ENCODE measurements around the gene FNDC3B. TPM values are rescaled to one million over a fixed set of nuclear protein-coding genes. Genes with fewer than 3 reads are reported as not detected.
"Not testable (repeated sequence)": the region's sequence is repeated elsewhere in the genome, so short reads cannot be mapped to it uniquely, and the experiment has no call there.

The FNDC3B gene
- total RNA-seq, 1 donor from 2014 or later = 64.4 TPM

GRCh38 chr3:172083995-172084409 lies 44.6 kb downstream of the FNDC3B start:
- ATAC-seq (no peak), DNase-seq (no peak)
- intact Hi-C loops (cut with micrococcal nuclease) = no loop called here

DNA sequence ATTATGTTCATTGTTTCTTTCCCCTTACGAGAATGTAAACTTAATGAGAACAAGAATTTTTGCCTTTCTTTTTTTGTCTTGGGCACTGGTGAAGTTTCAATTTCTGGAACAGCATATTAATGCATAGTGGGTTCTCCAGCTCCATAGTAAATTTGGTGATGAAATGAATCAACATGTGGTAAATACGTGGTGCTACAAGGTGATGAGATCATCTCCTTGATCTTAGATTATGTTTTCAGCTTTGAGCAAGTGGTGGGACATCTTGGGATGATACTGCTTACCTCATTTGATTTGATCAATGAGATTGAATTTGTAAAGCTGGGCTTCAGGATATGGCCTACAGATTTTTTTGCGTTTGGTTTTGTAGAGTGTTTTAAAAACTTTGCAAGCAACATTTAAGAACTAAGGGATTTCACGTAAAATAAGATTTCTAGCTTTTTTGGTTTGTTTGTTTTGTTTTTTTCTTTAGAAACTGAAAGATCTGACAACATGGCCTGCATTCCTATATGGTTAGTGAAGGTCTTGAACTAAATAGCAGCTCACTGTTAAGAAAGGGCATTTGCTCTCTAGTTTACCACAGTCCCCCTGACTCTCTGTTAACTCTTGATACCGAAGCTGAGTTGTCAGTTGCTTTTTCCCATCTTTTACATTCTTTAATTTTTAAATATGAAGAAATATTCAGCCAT lies 45.6 kb downstream of the FNDC3B start:
- intact Hi-C loops (cut with micrococcal nuclease) = no loop called here

GRCh38 chr3:172085557-172085895 lies 46.1 kb downstream of the FNDC3B start:
- intact Hi-C loops (cut with micrococcal nuclease) = no loop called here
- ATAC-seq = no peak

More for the DNA sequence above, 45.6 kb downstream of the FNDC3B start:
- ATAC-seq = no peak
- DNase-seq = no peak

GRCh38 chr3:172086071-172086470 lies 46.7 kb downstream of the FNDC3B start:
- DNase-seq = no peak
- intact Hi-C loops (cut with micrococcal nuclease) = no loop called here
- ATAC-seq = no peak

More at GRCh38 chr3:172085557-172085895, 46.1 kb downstream of the FNDC3B start:
- no peak for DNase-seq

GRCh38 chr3:172087198-172087597 lies 47.8 kb downstream of the FNDC3B start:
- no peak for ATAC-seq
- intact Hi-C loops (cut with micrococcal nuclease) = no loop called here

DNA sequence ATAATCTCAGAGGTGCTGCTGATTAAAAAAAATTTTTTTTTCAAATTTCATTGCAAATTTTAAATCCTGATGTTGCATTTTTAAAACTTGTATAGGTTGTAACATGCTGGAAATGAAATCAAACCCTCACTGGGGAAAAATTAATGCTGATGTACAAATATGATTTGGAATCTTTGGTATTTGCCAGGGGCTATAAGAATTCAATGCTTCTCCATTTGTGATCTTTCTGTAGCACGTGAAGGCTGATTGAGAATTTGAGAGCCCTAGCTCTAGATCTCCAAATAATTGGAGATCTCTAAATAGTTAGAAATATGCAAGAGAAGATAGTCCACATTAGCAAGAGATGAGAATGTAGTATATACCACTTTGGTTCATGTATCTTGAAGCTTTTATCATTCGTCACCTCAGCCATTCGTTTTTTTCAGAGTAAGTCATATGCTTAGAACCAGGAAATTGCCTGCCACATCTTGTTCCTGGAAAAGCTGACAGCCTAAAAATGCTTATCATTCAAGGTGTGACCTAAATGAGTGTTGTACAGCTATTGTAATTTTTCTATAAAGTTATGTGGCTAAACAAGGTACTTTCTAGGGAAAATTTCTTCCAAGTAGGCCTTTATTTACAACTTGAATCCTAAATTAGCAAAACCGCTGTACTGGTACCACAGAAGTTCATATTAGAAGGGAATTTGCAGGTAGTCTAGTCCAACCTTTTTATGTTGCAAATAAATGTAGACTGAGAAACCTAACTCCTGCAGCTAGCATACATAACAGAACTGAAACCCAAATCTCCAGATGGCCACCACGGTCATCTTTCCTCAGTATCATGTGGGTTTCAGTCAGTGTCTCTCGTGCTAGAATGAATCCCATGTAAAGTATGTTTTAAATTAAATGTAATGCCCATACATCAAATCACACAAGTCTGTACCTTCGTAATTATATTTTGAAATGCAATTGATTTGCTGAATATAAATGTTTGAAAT lies 48.5 kb downstream of the FNDC3B start:
- intact Hi-C loops (cut with micrococcal nuclease) = no loop called here
- DNase-seq = no peak
- no peak for ATAC-seq

More at GRCh38 chr3:172087198-172087597, 47.8 kb downstream of the FNDC3B start:
- DNase-seq = no peak

DNA sequence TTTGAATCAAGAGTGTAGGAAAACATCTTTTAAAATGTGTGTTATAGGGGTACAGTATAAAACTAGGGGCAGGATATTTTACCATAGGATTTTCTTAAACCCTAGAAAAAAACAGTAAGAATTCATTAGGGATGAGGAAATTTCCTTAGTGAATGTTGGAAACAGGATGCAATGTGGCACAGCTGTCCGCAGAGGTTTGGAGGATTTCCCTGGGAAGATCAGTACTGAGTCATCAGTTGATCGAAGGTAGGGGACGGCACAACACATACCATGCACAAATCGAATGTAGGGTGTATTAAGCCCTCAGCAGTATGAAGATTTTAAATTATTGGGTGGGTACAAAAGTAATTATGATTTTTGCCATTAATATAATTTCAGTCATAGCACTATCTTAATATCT lies 49.9 kb downstream of the FNDC3B start:
- no peak for DNase-seq
- ATAC-seq = peak; percentile 26
- intact Hi-C loops (cut with micrococcal nuclease) = no loop called here

- no peak for ATAC-seq
Observed at GRCh38 chr3:172090035-172090434, 50.7 kb downstream of the FNDC3B start.

GRCh38 chr3:172092658-172093057 lies 53.3 kb downstream of the FNDC3B start:
- no peak for DNase-seq
- ATAC-seq = no peak
- intact Hi-C loops (cut with micrococcal nuclease) = loop anchor here (10.0 kb wide), 1 partner anchor 48 kb away; no protein-coding TSS in a partner anchor

More at GRCh38 chr3:172090035-172090434, 50.7 kb downstream of the FNDC3B start:
- intact Hi-C loops (cut with micrococcal nuclease) = loop anchor here (10.0 kb wide), 1 partner anchor 45 kb away; no protein-coding TSS in a partner anchor
- DNase-seq = no peak

DNA sequence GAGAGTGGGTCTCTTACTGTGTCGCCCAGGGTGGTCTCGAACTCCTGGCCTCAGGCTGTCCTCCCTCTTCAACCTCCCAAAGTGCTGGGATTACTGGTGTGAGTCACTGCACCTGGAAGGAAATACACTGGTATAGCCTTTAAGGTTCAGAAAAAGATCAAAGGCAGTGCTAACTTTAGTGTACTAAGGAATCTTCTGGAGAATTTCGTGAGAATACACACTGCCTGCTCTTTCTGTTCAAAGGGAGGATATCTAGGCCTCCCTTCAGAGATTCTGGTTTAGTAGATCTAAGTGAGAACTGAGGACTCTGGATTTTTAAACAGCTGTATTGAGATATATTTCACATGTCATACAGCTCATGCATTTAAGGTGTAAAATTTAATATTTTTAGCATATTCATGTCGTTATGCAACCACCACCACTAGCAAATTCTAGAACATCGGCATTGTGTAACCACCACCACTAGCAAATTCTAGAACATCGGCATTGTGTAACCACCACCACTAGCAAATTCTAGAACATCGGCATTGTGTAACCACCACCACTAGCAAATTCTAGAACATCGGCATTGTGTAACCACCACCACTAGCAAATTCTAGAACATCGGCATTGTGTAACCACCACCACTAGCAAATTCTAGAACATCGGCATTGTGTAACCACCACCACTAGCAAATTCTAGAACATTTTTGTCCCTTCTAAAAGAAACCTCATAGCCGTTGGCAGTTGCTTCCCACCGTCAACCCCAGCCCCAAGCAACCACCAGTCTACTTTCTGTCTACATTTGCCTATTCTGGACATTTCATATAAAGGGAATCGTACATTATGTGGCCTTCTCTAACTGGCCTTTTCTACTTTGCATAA lies 54.4 kb downstream of the FNDC3B start:
- intact Hi-C loops (cut with micrococcal nuclease) = loop anchor here (10.0 kb wide), 1 partner anchor 49 kb away; no protein-coding TSS in a partner anchor
- ATAC-seq = not testable (repeated sequence)

GRCh38 chr3:172094621-172095557 lies 55.5 kb downstream of the FNDC3B start:
- ATAC-seq = peak; percentile 8
- intact Hi-C loops (cut with micrococcal nuclease) = loop anchor here (10.0 kb wide), 1 partner anchor 50 kb away; no protein-coding TSS in a partner anchor
- no peak for DNase-seq

More for the DNA sequence above, 54.4 kb downstream of the FNDC3B start:
- DNase-seq = not testable (repeated sequence)

- ATAC-seq (peak; percentile 55), DNase-seq (no peak)
- intact Hi-C loops (cut with micrococcal nuclease) = loop anchor here (10.0 kb wide), 1 partner anchor 52 kb away; no protein-coding TSS in a partner anchor
Observed at GRCh38 chr3:172096881-172097420, 57.6 kb downstream of the FNDC3B start.

DNA sequence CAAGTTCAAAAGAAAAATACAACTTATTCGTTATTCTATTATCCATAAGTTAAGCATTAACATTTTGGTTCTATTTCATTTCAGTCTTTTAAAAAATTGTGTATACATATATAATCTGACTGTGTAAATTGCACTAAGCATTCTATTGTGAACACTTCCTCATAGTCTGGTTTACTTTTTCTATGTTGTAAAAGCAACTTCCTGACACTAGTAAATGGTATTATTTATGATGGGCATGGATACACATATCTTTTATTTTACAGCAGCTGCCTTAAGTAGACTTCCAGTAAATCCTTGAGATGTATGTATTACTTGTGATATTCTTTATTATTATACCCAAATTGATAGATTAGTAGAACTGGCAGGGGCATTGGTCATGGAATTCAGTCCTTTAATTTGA lies 58.2 kb downstream of the FNDC3B start:
- intact Hi-C loops (cut with micrococcal nuclease) = loop anchor here (10.0 kb wide), 1 partner anchor 53 kb away; no protein-coding TSS in a partner anchor
- ATAC-seq (no peak), DNase-seq (no peak)

DNA sequence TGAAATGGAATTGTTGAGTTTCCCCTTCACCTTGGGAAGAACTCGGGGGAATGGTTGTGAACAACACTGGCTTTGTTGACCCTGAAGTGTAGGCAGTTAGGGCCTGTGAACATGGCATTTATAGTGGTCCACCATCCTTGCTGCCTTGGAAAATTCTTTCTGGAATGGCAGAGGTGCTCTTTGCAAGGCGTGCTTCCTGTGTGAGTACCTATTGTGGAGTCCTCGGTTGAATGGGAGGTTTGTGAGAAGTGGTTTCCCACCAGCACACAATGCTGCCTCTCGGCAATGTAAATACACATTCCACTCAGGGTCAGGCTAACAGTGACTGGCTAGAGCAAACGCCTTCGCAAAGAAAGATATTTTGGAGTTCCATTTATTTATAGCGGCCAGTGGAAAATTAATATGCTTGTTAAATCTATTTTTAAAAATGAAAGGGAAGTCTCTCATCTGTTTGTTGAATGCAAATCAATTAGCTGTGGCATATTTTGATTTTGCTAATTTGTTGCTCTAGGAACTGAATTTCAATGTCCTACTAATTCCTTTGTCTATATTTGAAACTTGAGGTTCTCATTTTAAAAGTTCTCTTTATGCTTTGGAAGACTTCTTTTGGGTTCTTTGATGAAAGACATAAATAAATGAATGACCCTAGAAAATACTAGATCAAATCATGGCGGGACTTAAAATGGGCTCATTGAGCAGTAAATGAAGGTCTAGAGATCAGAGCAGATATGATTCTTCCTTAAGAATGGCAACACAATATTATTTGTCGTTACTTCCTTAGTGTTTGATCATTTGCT lies 59.5 kb downstream of the FNDC3B start:
- ATAC-seq (peak; percentile 48), DNase-seq (no peak)
- intact Hi-C loops (cut with micrococcal nuclease) = loop anchor here (10.0 kb wide), 1 partner anchor 54 kb away; no protein-coding TSS in a partner anchor

DNA sequence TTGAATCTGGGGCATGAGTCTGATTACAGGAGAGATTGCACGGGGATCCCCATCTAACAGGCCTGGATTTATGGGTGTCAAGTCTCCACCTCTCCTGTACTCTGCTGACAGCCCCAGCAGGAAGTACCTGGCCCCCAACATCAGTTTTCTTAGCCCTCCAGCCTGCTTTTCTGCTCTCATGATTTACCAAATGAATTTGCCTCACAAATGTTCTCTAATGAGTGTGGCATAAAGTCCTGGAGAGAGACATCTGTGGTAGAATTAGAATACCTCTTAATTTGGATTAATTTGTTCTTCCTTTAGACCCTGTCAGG lies 60.1 kb downstream of the FNDC3B start:
- ATAC-seq (no peak), DNase-seq (no peak)
- intact Hi-C loops (cut with micrococcal nuclease) = loop anchor here (10.0 kb wide), 1 partner anchor 55 kb away; no protein-coding TSS in a partner anchor

GRCh38 chr3:172100482-172100881 lies 61.1 kb downstream of the FNDC3B start:
- ATAC-seq = no peak
- intact Hi-C loops (cut with micrococcal nuclease) = no loop called here
- no peak for DNase-seq

GRCh38 chr3:172101107-172101506 lies 61.7 kb downstream of the FNDC3B start:
- no peak for ATAC-seq
- intact Hi-C loops (cut with micrococcal nuclease) = no loop called here
- DNase-seq = no peak

Measured in left ventricle myocardium superior (tissue), 1 donor.